T-helper 2 cell (primary cell): ENCODE data around the gene KLHL3.

Experiments used
- DNase-seq, 5 experiments: peaks; one replicate each; pipeline versions ENCODE4 v3.0.0 to v3.0.0-alpha.2; 2012 to 2022

KLHL3 gene

GRCh38 chr5:137572042-137572695 is 163.7 kb downstream of the KLHL3 start:
- DNase-seq = no peak

GRCh38 chr5:137570070-137570469 is 165.8 kb downstream of the KLHL3 start:
- no peak for DNase-seq
